AG09319 (cell line): ENCODE data around the gene ZC3H8.
"Not testable (repeated sequence)": the region's sequence is repeated elsewhere in the genome, so short reads cannot be mapped to it uniquely, and the experiment has no call there.

ENCODE experiments used
- DNase-seq: peaks from one replicate; pipeline ENCODE4 v3.0.0-alpha.2; 2010; ENCODE audit warnings: low read depth; ENCODE audit errors: extremely low read depth
- CTCF ChIP-seq: IDR thresholded peaks from 2 replicates; pipeline ENCODE4 v1.5.1; 2011; ENCODE audit warnings: low read depth, mild to moderate bottlenecking, inconsistent platforms, low read length, moderate library complexity

Gene ZC3H8

GRCh38 chr2:112293636-112294401 lies 39.0 kb upstream of the ZC3H8 start:
- DNase-seq = no peak
- no peak for TF ChIP-seq CTCF

GRCh38 chr2:112290648-112291047 lies 35.8 kb upstream of the ZC3H8 start:
- no peak for DNase-seq
- no peak for TF ChIP-seq CTCF

GRCh38 chr2:112290088-112290487 lies 35.2 kb upstream of the ZC3H8 start:
- DNase-seq = no peak
- TF ChIP-seq CTCF = no peak

- not testable (repeated sequence) for DNase-seq
Measured at GRCh38 chr2:112283535-112283934, 28.7 kb upstream of the ZC3H8 start.

GRCh38 chr2:112282066-112282465 lies 27.2 kb upstream of the ZC3H8 start:
- not testable (repeated sequence) for DNase-seq

GRCh38 chr2:112277596-112278220 lies 22.9 kb upstream of the ZC3H8 start:
- no peak for TF ChIP-seq CTCF
- DNase-seq = no peak

GRCh38 chr2:112276954-112277353 lies 22.1 kb upstream of the ZC3H8 start:
- DNase-seq = no peak
- TF ChIP-seq CTCF = no peak

GRCh38 chr2:112275887-112276773 lies 21.3 kb upstream of the ZC3H8 start:
- DNase-seq = peak; percentile 76
- TF ChIP-seq CTCF = no peak
